GM23338 (cell line): ENCODE data around the gene MAD1L1.

ENCODE experiments used
- CREB1 ChIP-seq: fragments of 250-450 bp; sonication (Bioruptor Pico); IDR thresholded peaks from 2 replicates; pipeline ENCODE4 v1.5.0; 2020; ENCODE audit warnings: low read depth, mild to moderate bottlenecking, moderate library complexity
- CTCF ChIP-seq, 2 experiments: fragments of 200-600 bp in 1 of 2; sonication (generic) in 1 of 2; conservative IDR thresholded peaks; 2 replicates each; pipeline versions ENCODE4 v1.5.1 to v1.6.1; 2016 to 2017; ENCODE audit warnings: antibody characterized with exemption in 2 of 2, low read depth in 2 of 2, mild to moderate bottlenecking in 2 of 2, moderate library complexity in 1 of 2
- EZH2 ChIP-seq: fragments of 200-600 bp; sonication (generic); IDR thresholded peaks from one replicate; pipeline ENCODE4 v1.8.0; 2017; ENCODE audit warnings: antibody characterized with exemption, mild to moderate bottlenecking, low read depth; ENCODE audit not compliant: unreplicated experiment
- JUNB ChIP-seq: IDR thresholded peaks from one replicate; pipeline ENCODE4 v1.6.1; 2016; ENCODE audit warnings: antibody characterized with exemption; ENCODE audit not compliant: unreplicated experiment
- POLR2AphosphoS5 ChIP-seq: IDR thresholded peaks from 2 replicates; pipeline ENCODE4 v1.6.1; 2016; ENCODE audit warnings: antibody characterized with exemption, low read depth
- TF ChIP-seq, protein P1 (sequence below): IDR thresholded peaks from one replicate; pipeline ENCODE4 v1.6.1; 2018; ENCODE audit warnings: antibody characterized with exemption; ENCODE audit not compliant: unreplicated experiment

DNA sequence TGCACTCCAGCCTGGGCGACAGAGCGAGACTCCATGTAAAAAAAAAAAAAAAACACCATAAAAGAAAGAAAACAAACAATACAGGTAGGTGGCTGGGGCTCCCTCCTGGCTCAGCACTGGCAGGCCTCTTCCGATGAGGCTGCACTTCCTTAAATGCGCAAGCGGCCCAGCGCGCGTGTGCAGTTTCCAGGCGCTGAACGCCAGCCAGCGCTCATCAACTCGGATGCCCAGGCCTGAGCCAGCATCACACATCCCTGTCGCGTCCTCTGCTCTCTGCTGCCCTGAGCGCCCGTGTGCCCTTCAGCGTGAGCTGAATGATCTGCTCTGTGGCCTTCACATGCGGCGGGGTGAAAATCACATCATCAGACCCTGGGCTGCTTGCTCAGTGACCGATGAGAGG lies 41.1 kb upstream of the MAD1L1 start:
- TF ChIP-seq CTCF (conservative IDR thresholded peaks at IDR 0.05; ENCODE audit: low read depth in 2 of 2) (no peak), POLR2AphosphoS5 (no peak), EZH2 (no peak), JUNB (no peak), CREB1 (CRISPR knock-in tag) (no peak)
- TF ChIP-seq, protein P1, sequence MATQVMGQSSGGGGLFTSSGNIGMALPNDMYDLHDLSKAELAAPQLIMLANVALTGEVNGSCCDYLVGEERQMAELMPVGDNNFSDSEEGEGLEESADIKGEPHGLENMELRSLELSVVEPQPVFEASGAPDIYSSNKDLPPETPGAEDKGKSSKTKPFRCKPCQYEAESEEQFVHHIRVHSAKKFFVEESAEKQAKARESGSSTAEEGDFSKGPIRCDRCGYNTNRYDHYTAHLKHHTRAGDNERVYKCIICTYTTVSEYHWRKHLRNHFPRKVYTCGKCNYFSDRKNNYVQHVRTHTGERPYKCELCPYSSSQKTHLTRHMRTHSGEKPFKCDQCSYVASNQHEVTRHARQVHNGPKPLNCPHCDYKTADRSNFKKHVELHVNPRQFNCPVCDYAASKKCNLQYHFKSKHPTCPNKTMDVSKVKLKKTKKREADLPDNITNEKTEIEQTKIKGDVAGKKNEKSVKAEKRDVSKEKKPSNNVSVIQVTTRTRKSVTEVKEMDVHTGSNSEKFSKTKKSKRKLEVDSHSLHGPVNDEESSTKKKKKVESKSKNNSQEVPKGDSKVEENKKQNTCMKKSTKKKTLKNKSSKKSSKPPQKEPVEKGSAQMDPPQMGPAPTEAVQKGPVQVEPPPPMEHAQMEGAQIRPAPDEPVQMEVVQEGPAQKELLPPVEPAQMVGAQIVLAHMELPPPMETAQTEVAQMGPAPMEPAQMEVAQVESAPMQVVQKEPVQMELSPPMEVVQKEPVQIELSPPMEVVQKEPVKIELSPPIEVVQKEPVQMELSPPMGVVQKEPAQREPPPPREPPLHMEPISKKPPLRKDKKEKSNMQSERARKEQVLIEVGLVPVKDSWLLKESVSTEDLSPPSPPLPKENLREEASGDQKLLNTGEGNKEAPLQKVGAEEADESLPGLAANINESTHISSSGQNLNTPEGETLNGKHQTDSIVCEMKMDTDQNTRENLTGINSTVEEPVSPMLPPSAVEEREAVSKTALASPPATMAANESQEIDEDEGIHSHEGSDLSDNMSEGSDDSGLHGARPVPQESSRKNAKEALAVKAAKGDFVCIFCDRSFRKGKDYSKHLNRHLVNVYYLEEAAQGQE, result no peak
